Loucy (cell line): ENCODE measurements around the gene SMARCAD1.

ENCODE experiments used
- H2AFZ ChIP-seq: fragments of 200-600 bp; sonication (generic); 2 replicates; pipeline ENCODE4 v1.6.0; 2016; ENCODE audit warnings: antibody characterized with exemption, mild to moderate bottlenecking, low read length, moderate library complexity
- H3F3A ChIP-seq: fragments of 200-600 bp; 2 replicates; pipeline ENCODE4 v1.6.0; 2016; ENCODE audit warnings: antibody characterized with exemption, low read depth, mild to moderate bottlenecking
- H3K27me3 ChIP-seq: fragments of 200-600 bp; sonication (generic); 2 replicates; pipeline ENCODE4 v1.6.1; 2014; ENCODE audit warnings: low read length, mild to moderate bottlenecking; ENCODE audit not compliant: insufficient read depth, poor library complexity, severe bottlenecking
- H3K36me3 ChIP-seq: fragments of 200-600 bp; sonication (generic); 2 replicates; pipeline ENCODE4 v1.6.1; 2016; ENCODE audit warnings: low read length; ENCODE audit not compliant: insufficient read depth
- H3K4me1 ChIP-seq: fragments of 200-600 bp; sonication (generic); 2 replicates; pipeline ENCODE4 v1.5.1; 2014; ENCODE audit warnings: low read length, mild to moderate bottlenecking; ENCODE audit not compliant: insufficient read depth, poor library complexity, severe bottlenecking
- H3K4me2 ChIP-seq: fragments of 200-600 bp; sonication (generic); 2 replicates; pipeline ENCODE4 v1.6.0; 2014; ENCODE audit warnings: antibody characterized with exemption, low read length, low read depth, mild to moderate bottlenecking; ENCODE audit not compliant: poor library complexity, severe bottlenecking
- H3K4me3 ChIP-seq: fragments of 200-600 bp; sonication (generic); 2 replicates; pipeline ENCODE4 v1.5.1; 2014; ENCODE audit warnings: low read length, mild to moderate bottlenecking, mixed read lengths; ENCODE audit not compliant: poor library complexity, severe bottlenecking
- H3K79me2 ChIP-seq: fragments of 200-600 bp; sonication (generic); 2 replicates; pipeline ENCODE4 v1.6.1; 2014; ENCODE audit warnings: low read length; ENCODE audit not compliant: insufficient read depth
- H3K9ac ChIP-seq: fragments of 200-600 bp; sonication (generic); 2 replicates; pipeline ENCODE4 v1.6.0; 2014; ENCODE audit warnings: mild to moderate bottlenecking, low read depth, low read length, moderate library complexity; ENCODE audit not compliant: poor library complexity, severe bottlenecking
- H3K9me2 ChIP-seq: fragments of 200-600 bp; sonication (generic); replicated peaks from 2 replicates; pipeline ENCODE4 v1.6.1; 2016; ENCODE audit warnings: low read depth, low read length, mixed read lengths
- H3K9me3 ChIP-seq: fragments of 200-600 bp; sonication (generic); 2 replicates; pipeline ENCODE4 v1.6.1; 2014; ENCODE audit warnings: mild to moderate bottlenecking, antibody characterized with exemption, low read length, low read depth; ENCODE audit not compliant: insufficient read depth
- H4K20me1 ChIP-seq: fragments of 200-600 bp; sonication (generic); 2 replicates; pipeline ENCODE4 v1.6.0; 2014; ENCODE audit warnings: antibody characterized with exemption, low read length, mild to moderate bottlenecking; ENCODE audit not compliant: insufficient read depth, poor library complexity, severe bottlenecking
- EZH2phosphoT487 ChIP-seq: fragments of 200-600 bp; IDR thresholded peaks from 2 replicates; pipeline ENCODE4 v1.6.1; 2018; ENCODE audit warnings: antibody characterized with exemption, mild to moderate bottlenecking, moderate library complexity, borderline replicate concordance
- TF ChIP-seq, protein P1 (sequence below): fragments of 200-600 bp; sonication (generic); conservative IDR thresholded peaks from 2 replicates; pipeline ENCODE4 v1.5.1; 2014; ENCODE audit warnings: mild to moderate bottlenecking, antibody characterized with exemption, low read length

Gene SMARCAD1

DNA sequence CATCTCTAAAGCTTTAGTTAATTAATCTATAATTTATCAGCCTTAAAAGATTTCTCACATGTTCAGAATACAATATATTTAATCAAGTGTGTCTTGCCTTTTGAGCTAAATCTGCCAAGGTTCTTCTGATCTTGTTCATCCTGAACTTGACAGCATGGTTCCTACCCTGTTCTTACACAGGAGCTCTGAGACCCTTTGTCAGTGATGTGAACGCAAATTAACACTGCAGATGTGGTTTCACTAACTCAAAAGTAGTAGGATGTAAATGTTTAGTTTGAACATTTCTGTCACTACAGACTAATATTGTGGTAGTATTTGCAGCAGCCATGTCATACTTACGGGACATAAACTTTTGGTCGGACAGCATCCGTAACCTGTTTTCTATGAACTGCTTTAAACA lies 59.4 kb downstream of the SMARCAD1 start:
- no peaks in the 10 kb centered on the region for H3F3A ChIP-seq
- H3K4me3 ChIP-seq: no peak overlapping the region
- no peaks in the 10 kb centered on the region for H3K79me2 ChIP-seq
- H3K9ac ChIP-seq: no peak overlapping the region
- no peaks in the 10 kb centered on the region for H3K27me3 ChIP-seq
- no peaks in the 10 kb centered on the region for H3K9me2 ChIP-seq
- H3K4me1 ChIP-seq: peaks cover 18% of the 10 kb centered on the region
- H3K9me3 ChIP-seq: no peaks in the 10 kb centered on the region
- H3K4me2 ChIP-seq: no peak overlapping the region
- no peak overlapping the region for H2AFZ ChIP-seq
- TF ChIP-seq EZH2phosphoT487: no peak
- TF ChIP-seq, protein P1, sequence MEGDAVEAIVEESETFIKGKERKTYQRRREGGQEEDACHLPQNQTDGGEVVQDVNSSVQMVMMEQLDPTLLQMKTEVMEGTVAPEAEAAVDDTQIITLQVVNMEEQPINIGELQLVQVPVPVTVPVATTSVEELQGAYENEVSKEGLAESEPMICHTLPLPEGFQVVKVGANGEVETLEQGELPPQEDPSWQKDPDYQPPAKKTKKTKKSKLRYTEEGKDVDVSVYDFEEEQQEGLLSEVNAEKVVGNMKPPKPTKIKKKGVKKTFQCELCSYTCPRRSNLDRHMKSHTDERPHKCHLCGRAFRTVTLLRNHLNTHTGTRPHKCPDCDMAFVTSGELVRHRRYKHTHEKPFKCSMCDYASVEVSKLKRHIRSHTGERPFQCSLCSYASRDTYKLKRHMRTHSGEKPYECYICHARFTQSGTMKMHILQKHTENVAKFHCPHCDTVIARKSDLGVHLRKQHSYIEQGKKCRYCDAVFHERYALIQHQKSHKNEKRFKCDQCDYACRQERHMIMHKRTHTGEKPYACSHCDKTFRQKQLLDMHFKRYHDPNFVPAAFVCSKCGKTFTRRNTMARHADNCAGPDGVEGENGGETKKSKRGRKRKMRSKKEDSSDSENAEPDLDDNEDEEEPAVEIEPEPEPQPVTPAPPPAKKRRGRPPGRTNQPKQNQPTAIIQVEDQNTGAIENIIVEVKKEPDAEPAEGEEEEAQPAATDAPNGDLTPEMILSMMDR: no peak
- H3K36me3 ChIP-seq: peaks cover 51% of the 10 kb centered on the region; the same call in 1 of the 2 replicates
- no peaks in the 10 kb centered on the region for H4K20me1 ChIP-seq

DNA sequence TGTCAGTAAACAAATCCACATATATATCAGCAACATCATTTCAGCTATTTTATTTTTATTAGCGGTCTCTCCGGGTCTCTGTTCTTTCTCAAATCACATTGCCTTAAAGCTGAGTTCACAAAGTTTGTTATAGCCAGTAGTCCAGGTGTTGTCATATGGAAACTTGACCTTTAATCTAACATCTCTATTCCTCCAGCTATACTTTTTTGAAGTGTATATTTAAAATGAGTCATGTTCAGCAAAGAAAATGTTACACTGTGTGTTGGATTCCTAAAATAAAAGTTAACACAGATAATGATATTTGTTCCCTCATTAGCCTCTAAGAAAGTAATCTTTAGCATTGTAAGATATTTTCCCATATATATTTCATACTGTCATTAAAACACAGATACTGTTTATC lies 63.6 kb downstream of the SMARCAD1 start:
- H2AFZ ChIP-seq: no peak overlapping the region
- no peak overlapping the region for H3K4me2 ChIP-seq
- H3F3A ChIP-seq: no peaks in the 10 kb centered on the region
- H3K27me3 ChIP-seq: no peaks in the 10 kb centered on the region
- no peaks in the 10 kb centered on the region for H3K9me2 ChIP-seq
- no peaks in the 10 kb centered on the region for H4K20me1 ChIP-seq
- no peak overlapping the region for H3K9ac ChIP-seq
- H3K4me3 ChIP-seq: no peak overlapping the region
- H3K79me2 ChIP-seq: no peaks in the 10 kb centered on the region
- H3K4me1 ChIP-seq: no peaks in the 10 kb centered on the region
- H3K36me3 ChIP-seq: peaks cover 60% of the 10 kb centered on the region; the same call in 1 of the 2 replicates
- no peaks in the 10 kb centered on the region for H3K9me3 ChIP-seq
- TF ChIP-seq, protein P1: no peak
- TF ChIP-seq EZH2phosphoT487: no peak

DNA sequence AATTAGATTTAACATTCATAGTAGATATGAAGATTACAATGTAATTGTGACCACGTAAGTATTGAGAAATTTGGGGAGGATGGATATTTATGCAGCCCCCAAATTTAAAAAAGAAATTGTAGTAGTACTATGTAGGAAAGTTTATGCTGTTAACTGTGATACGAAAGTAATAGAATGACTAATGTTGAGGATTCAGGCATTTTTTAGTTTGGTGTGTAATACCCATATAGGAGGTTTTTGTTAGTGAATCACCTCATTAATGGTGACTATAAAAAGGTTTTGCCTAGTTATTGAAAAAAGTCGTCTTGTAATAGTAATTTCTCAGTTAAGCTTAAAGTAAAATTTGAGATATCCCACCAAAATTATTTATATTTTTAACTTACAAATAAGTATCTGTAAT lies 67.2 kb downstream of the SMARCAD1 start:
- Histone ChIP-seq H3K9me2 (no peaks in the 10 kb centered on the region), H3K9ac (no peak overlapping the region), H4K20me1 (no peaks in the 10 kb centered on the region), H3K79me2 (no peaks in the 10 kb centered on the region), H2AFZ (no peak overlapping the region), H3K4me1 (no peaks in the 10 kb centered on the region), H3K36me3 (peaks cover 80% of the 10 kb centered on the region), H3K27me3 (no peaks in the 10 kb centered on the region), H3K4me2 (no peak overlapping the region), H3K4me3 (no peak overlapping the region), H3F3A (no peaks in the 10 kb centered on the region), H3K9me3 (no peaks in the 10 kb centered on the region)
- no peak for TF ChIP-seq EZH2phosphoT487
- TF ChIP-seq, protein P1: no peak
